HG03439 (cell line): ENCODE measurements around the gene NTRK2.
A peak's percentile ranks its signal among the peaks of the same experiment; 100 is the strongest.

Experiments used
- ATAC-seq: cut with Tn5 transposase; IDR thresholded peaks from one replicate; pipeline ENCODE4 v1.9.1; 2021; ENCODE audit warnings: mild to moderate bottlenecking, moderate library complexity; ENCODE audit not compliant: unreplicated experiment

NTRK2 gene

GRCh38 chr9:84928419-84928818, 258.9 kb downstream of the NTRK2 start:
- ATAC-seq: no peak

GRCh38 chr9:84929068-84929467, 259.5 kb downstream of the NTRK2 start:
- no peak for ATAC-seq

- no peak for ATAC-seq
Observed at GRCh38 chr9:84932915-84933527, 263.5 kb downstream of the NTRK2 start.

DNA sequence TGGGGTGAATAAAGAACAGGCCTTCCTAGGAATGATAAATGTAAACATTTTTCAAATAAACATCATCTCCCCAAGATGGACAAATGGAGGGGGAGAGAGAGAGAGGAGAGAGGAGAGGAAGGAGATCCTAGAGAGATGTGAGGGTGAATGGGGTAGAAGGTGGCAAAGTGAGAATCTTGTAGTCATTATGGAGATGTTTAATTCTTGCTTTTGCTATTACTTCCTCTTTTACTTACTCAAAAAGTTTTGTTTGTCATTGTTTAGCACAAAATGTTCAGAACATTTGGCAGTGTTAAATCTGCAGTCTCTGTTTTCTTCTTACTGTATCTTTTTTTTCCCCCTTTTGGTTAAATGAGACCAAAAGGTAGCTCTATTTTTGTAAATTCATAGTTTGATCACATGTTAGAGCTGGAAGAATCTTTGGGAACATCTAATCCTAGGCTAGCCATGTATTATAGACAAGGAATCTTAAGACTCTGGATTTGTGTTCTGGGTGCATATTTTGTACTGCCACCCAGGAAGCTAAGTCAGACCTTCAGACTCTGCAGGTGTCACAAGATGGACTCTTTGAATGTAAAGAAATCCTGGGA, 266.1 kb downstream of the NTRK2 start:
- ATAC-seq: no peak

DNA sequence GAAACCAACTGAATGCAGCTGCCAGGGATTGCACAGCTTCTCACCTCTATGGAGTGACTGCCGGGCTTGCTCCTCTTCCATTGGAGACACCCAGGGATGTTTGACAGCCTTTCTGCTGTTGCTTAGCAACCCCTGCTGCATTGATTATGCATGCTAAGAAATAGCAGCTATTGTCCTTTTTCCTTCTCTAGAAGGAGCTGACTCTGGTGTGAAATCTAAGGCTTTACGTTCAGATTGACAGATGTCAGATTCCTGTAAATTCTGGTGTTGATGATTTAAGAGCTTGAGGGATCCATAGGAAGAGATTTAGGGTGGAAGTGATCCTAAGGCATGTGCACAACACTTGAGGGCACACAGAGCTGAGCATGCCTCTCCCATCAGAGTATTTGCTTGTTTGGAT, 267.7 kb downstream of the NTRK2 start:
- ATAC-seq: no peak

DNA sequence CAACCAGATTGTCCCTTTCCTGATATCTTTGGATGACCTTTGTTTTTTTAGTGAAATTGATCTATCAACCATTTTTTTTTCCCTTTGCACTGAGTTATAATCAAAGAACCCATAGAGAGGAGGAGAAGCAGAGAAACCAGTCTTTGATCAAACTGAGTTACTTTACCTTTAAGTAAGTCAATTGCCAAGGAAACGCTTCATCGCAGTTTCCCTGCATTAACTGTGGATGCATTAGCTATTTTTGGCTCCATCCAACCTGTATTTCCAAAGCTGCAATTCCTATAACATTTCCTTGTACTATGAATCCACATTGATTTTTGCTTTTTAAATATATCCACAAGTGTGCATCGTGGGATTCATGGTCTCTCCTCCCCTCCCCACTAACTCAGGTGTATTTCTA, 268.1 kb downstream of the NTRK2 start:
- no peak for ATAC-seq

- ATAC-seq: no peak
Observed at GRCh38 chr9:84939774-84940173, 270.2 kb downstream of the NTRK2 start.

- no peak for ATAC-seq
Observed at GRCh38 chr9:84940294-84940693, 270.8 kb downstream of the NTRK2 start.

GRCh38 chr9:84941792-84942191, 272.3 kb downstream of the NTRK2 start:
- ATAC-seq: no peak

DNA sequence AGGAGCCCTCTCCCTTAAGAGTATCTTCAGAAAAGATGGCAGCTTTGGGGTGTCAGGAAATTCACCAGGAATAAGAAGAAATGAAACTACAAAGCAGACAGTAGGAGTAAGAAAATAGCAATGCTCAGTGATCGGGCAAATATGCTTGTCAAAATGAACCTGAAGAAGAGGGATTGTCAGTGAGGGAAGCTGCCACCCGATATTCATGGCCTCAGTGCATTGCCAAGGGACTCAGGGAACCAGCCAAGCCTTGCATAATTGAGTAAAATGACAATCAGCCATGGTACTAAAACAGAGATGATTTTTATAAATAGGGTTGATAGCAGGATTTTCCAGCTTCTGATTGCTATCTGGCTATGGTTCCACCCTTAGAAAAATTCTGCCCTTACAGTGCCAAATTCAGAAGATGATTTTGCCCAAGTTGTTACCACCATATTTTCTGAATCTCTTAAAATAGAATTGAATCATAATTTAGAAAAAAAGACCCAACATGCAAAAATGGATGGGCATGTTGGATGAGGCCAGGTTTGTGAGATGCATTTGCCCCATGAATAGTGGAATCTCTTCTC, 274.0 kb downstream of the NTRK2 start:
- no peak for ATAC-seq

DNA sequence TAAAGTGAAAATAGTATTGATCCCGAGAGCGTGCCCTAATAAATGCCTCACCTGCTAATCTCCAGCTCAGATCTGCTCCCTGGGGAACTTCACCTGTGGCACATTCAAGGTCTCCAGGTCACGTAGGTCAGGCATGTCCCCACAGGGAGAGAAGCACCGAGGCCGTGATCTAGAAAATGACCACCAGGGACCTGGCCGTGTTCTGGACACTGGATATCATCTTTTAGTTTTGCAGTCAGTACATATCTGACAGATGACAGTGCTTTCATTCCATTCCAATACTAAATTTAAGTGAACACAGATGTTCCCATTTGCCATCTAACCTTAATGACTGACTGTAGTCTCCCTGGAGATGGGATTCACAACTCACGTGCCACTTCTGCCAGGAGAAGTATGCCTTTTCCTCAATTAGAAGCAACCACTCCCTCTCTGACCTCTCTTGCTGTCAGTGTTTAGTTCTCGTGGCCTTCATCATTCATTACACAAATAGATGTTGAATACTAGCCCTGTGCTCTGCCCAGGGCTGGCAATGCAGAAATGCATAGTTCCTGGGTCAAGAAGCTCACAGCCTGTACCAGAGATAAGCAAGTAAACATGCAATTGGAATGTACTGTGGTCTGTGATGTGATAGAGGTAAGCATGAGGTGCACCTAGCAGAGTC, 276.5 kb downstream of the NTRK2 start:
- ATAC-seq: no peak

- no peak for ATAC-seq
Observed at GRCh38 chr9:84947412-84947972, 278.0 kb downstream of the NTRK2 start.

DNA sequence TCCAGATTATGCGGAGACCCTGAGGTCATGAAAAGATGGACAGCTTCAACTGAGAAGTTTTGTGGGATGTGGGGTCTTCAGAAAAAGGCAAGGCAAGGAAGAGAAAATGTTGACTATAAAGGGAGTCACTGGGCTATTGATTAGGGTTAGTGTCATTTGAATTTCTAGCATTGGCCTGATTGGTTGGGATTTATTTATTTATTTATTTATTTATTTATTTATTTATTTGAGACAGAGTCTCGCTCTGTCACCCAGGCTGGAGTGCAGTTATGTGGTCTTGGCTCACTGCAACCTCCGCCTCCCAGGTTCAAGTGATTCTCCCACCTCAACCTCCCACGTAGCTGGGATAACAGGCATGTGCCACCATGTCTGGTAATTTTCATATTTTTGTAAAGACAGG, 279.7 kb downstream of the NTRK2 start:
- ATAC-seq: no peak

- no peak for ATAC-seq
Observed at GRCh38 chr9:84949971-84950370, 280.4 kb downstream of the NTRK2 start.

- ATAC-seq: no peak
Observed at GRCh38 chr9:84950879-84951811, 281.6 kb downstream of the NTRK2 start.

DNA sequence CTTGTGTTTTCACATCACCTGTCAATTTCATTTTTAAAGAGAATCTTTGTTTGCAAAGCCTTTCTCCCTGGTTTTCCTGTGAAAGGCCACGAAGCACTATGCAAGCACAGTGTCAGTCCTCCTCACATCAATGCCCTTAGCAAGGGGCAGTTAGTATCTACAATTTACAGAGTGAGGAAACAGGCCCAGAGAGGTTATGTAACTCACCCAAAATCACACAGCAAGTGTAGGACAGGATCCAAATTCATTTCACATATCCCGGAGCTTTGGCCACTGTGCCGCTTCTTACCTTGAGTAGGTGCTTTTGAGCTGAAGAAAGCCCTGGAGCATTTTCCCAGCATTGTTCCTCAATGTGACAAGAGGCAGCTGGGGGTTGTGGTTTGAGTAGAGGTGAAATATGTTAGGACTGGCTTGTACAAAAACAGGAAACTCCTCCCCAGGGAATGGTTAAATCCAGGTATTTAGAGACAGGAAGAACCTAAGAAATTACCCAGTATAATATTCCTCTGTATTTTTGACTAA, 283.8 kb downstream of the NTRK2 start:
- no peak for ATAC-seq

- ATAC-seq: peak; percentile 97
Observed at GRCh38 chr9:84953797-84954705, 284.5 kb downstream of the NTRK2 start.

DNA sequence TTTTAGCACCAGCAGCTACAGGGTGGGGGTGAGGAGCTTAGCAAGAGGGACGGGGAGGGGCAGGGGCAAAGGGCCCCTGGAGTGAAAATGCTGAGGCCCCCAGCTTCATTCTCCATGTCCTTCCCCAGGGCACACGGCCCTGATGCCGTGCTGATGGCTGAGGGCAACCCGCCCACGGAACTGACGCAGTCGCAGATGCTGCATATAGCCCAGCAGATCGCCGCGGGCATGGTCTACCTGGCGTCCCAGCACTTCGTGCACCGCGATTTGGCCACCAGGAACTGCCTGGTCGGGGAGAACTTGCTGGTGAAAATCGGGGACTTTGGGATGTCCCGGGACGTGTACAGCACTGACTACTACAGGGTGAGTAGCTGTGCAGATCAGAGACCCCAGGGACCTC, 285.6 kb downstream of the NTRK2 start:
- no peak for ATAC-seq

- no peak for ATAC-seq
Observed at GRCh38 chr9:84955971-84956370, 286.4 kb downstream of the NTRK2 start.

DNA sequence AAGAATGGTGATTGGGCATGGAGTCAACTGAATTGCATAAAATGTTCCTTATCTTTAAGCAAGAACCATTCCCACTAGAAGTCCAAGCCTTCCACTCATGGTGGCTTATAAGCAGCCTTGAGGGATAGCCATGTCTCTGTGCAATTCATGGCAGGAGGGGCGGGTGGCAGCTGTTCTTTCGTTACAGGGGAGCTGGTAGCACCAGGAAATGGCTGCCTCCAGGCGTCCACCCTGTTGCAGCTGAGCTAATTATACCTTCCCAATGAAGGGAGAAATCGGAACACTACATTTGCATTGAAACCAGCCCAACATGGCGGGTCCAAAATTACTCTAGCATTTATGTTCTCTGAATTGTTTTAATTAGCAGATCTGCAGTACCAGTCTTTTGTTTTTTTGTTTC, 289.8 kb downstream of the NTRK2 start:
- ATAC-seq: no peak
